Activated CD4-positive, alpha-beta T cell treated with anti-CD3 and anti-CD28 coated beads, Interleukin-2, amount 10 ng/mL, durations not matched to agents 24 days and 14 days (primary cell): ENCODE data around the gene CNTNAP2. TPM values are rescaled to one million over a fixed set of nuclear protein-coding genes. Genes with fewer than 3 reads are reported as not detected.
"Not testable (repeated sequence)": the region's sequence is repeated elsewhere in the genome, so short reads cannot be mapped to it uniquely, and the experiment has no call there.

ENCODE experiments used
- DNase-seq: peaks from one replicate; pipeline ENCODE4 v3.0.0; 2022
- H3K27ac Mint-ChIP-seq: one replicate; pipeline ENCODE4 v1.8.0; 2022; ENCODE audit warnings: mild to moderate bottlenecking, mixed read lengths
- H3K27me3 Mint-ChIP-seq: one replicate; pipeline ENCODE4 v1.8.0; 2022; ENCODE audit warnings: mixed read lengths
- H3K36me3 Mint-ChIP-seq: one replicate; pipeline ENCODE4 v1.8.0; 2022; ENCODE audit warnings: low read depth, mild to moderate bottlenecking, mixed read lengths
- H3K4me1 Mint-ChIP-seq: one replicate; pipeline ENCODE4 v1.8.0; 2021; ENCODE audit warnings: mixed read lengths
- H3K4me3 Mint-ChIP-seq: one replicate; pipeline ENCODE4 v1.8.0; 2022; ENCODE audit warnings: mild to moderate bottlenecking, moderate library complexity, mixed read lengths
- H3K9me3 Mint-ChIP-seq: one replicate; pipeline ENCODE4 v1.8.0; 2021; ENCODE audit warnings: mixed read lengths
- intact Hi-C: fragments of 100-400 bp; cut with micrococcal nuclease; formaldehyde crosslinking; loops from one replicate; pipeline ENCODE4 v1.15.1; 2023
- total RNA-seq: library from RNA; stranded (reverse); gene quantifications from 2 replicates; pipeline ENCODE4 v1.2.3, GENCODE V29; 2022

The CNTNAP2 gene
- total RNA-seq, 1 donor from 2014 or later: not detected

DNA sequence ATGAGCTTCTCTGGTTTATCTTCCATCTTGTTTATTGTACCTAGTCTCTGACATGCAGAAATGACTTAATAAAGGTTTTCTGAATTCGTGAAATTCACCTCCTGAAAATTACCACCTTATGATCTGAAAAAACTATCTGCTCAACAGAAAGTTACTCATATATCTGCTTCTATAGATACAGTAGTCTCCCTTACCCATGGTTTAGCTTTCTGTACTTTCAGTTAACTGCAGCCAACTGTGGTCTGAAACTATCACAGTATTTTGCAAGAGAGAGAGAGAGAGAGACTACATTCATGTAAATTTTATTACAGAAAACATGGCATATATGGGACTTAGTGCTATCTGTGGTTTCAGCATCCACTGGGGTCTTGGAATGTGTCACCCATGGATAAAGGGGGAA, 1564.9 kb downstream of the CNTNAP2 start:
- Mint-ChIP-seq H3K4me3 (no peak overlapping the region), H3K36me3 (no peaks in the 10 kb centered on the region), H3K27ac (no peak overlapping the region), H3K9me3 (no peaks in the 10 kb centered on the region), H3K4me1 (no peaks in the 10 kb centered on the region), H3K27me3 (no peaks in the 10 kb centered on the region)
- no peak for DNase-seq
- intact Hi-C loops: no loop called here

DNA sequence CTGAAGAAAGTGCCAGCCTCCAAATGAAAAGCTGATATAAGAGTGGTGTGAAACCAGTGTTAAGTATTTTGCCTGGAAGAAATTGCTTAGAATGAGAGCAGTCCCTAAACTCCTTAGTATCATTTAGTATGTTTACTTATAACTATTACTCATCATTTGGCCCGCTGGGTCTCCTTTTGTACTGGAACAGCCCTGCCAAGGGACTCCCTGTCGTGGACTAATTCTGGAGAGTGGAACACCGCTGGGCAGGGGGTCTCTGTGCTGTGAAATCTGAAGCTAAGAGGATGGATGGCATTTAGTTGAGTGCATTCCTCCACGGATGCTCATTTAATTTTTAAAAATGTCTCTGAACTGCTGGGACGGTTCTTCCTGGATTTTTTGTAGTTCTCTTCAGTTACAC, 1584.1 kb downstream of the CNTNAP2 start:
- Mint-ChIP-seq H3K4me1 (no peaks in the 10 kb centered on the region), H3K27me3 (no peaks in the 10 kb centered on the region), H3K27ac (no peak overlapping the region), H3K36me3 (no peaks in the 10 kb centered on the region), H3K4me3 (no peak overlapping the region), H3K9me3 (peaks cover 7% of the 10 kb centered on the region)
- no peak for DNase-seq
- intact Hi-C loops: no loop called here

DNA sequence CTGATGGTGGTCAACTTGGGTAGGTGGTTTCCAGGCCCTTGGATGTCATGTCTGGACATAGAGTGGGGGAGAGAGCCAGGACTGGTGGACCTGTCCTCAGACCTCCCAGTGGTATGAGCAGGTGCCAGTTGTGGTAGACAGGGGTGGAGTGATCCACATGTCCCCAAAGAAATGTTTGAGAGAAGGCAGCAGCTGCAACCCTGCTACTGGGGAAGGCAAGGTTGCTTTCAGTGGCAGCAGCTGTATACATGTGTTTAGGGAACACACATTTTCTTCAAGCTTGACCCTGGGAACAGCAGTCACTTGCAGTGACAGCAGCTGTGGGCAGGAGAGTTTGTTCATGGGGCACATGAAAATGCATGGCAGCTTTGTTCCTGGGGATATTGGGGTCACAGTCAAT, 1591.3 kb downstream of the CNTNAP2 start:
- no peaks in the 10 kb centered on the region for H3K36me3 Mint-ChIP-seq
- DNase-seq: no peak
- H3K4me1 Mint-ChIP-seq: no peaks in the 10 kb centered on the region
- peaks cover 22% of the 10 kb centered on the region for H3K9me3 Mint-ChIP-seq
- H3K27ac Mint-ChIP-seq: no peak overlapping the region
- H3K27me3 Mint-ChIP-seq: no peaks in the 10 kb centered on the region
- no peak overlapping the region for H3K4me3 Mint-ChIP-seq
- intact Hi-C loops: no loop called here

DNA sequence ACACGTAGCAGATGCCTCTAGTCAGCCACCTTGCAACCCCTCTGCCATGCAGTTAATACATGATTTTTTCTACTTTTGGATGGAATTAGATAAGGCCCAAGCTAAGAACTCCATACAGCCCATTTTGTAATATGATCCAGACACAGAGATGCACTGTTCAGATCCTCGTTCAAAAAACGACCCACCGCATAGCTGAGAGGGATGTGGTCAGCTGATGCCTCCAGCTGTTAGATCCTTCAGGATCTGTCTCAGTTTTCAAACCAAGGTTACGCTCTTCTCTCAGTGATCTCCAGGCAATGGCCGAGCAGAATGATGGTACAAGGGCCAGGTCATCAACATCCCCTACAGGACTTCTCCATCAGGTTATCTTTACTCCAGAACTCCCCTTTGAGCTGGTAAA, 1592.3 kb downstream of the CNTNAP2 start:
- no peaks in the 10 kb centered on the region for H3K27me3 Mint-ChIP-seq
- intact Hi-C loops: no loop called here
- H3K9me3 Mint-ChIP-seq: peaks cover 22% of the 10 kb centered on the region
- no peaks in the 10 kb centered on the region for H3K36me3 Mint-ChIP-seq
- H3K4me1 Mint-ChIP-seq: no peaks in the 10 kb centered on the region
- no peak for DNase-seq
- H3K4me3 Mint-ChIP-seq: no peak overlapping the region
- no peak overlapping the region for H3K27ac Mint-ChIP-seq

DNA sequence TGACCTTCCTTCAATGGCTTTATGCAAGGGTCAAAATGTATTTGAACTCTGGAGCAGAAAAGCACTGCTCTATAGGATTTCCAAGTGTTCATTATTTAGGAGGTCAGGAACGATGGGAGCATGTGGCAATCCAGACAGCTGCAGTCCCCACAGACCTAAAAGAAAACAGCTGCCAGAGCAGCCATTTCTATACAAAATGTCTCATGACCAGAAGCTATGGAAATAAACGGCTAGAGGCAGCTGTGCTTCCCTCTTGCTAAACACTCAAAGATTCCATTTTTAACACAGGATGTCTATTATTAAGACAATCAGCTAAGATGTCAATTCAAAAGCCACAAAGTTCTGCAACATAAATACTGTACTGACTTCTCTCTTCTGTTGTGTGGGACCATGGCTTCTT, 1594.8 kb downstream of the CNTNAP2 start:
- Mint-ChIP-seq H3K27ac (no peak overlapping the region), H3K4me1 (no peaks in the 10 kb centered on the region), H3K9me3 (peaks cover 14% of the 10 kb centered on the region), H3K4me3 (no peak overlapping the region), H3K36me3 (no peaks in the 10 kb centered on the region), H3K27me3 (no peaks in the 10 kb centered on the region)
- intact Hi-C loops: no loop called here
- DNase-seq: no peak

DNA sequence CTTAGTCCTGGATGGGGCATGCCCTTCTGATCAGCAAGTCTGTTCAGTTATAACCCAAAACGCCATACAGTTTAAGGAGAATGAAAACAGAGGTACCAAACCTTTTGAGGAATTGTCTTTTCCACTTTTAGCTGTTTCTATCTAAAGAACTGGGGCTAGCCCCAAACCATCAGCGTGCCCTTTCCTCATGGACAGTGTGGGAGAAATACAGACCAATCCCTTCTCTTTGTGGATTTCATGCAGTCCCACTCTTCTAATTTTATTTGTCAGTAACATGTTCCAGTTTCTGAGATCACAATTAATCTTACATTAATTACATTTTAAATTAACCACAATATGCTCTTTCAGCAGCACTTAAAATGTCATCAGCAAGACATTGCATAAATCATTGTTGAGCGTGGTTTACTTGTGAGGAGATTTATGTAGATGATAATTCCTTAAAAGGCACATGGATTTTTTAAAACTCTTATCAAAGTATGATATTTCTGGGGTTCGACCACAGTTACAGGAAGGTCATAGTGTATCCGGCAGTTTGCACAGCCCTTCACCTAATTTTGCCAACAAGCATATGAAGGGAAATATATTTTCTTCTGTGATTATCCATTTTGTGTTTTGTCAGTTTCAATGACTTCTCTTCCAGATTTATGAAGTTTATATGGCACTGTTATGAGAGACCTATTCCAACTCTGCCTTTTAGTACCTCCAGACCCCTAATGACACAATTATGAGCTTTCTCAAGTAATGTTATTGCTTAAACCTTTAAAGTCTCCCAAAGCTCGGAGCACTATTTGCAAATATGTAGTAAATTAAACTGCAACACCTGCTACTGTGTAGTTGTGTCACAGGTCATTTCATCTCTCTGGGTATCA, 1605.6 kb downstream of the CNTNAP2 start:
- Mint-ChIP-seq H3K9me3 (no peaks in the 10 kb centered on the region), H3K4me1 (no peaks in the 10 kb centered on the region), H3K27me3 (no peaks in the 10 kb centered on the region), H3K27ac (no peak overlapping the region), H3K36me3 (no peaks in the 10 kb centered on the region), H3K4me3 (no peak overlapping the region)
- intact Hi-C loops: no loop called here
- DNase-seq: no peak

DNA sequence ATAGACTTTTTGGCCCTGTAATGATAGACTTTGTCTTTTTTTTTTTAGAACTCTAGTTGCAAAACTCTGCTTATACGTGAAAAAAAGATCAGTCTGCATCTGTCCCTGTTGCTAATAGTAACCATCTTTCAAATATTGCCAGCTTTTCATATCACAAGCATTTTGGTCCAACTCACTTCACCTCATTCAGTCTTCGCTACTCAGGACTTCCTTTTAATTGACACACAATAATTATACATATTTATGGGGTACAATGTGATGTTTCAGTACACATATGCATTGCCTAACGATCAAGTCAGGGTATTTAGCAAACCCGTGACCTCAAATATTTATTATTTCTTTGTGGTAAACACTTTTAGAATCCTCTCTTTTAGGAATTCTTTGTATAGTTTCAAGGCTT, 1606.9 kb downstream of the CNTNAP2 start:
- intact Hi-C loops: no loop called here

DNA sequence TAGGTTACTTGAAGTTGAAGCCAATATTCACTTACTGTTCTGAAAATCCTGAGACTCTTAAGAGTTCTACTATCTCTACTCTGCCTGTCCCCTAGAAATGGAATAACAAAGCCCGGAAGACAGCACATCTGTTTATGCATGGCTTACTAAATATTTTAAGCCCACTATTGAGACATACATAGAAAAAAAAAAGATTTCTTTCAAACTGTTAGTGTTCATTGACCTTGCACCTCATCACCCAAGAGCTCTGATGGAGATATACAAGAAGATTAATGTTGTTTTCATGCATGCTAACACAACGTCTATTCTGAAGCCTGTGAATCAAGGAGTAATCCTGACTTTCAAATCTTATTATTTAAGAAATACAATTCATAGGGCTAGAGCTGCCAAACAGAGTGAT, 1614.7 kb downstream of the CNTNAP2 start:
- Mint-ChIP-seq H3K36me3 (no peaks in the 10 kb centered on the region), H3K27ac (no peak overlapping the region), H3K9me3 (peaks cover 18% of the 10 kb centered on the region), H3K4me3 (no peak overlapping the region), H3K4me1 (no peaks in the 10 kb centered on the region), H3K27me3 (no peaks in the 10 kb centered on the region)
- DNase-seq: no peak
- intact Hi-C loops: no loop called here

More for the DNA sequence above, 1606.9 kb downstream of the CNTNAP2 start:
- Mint-ChIP-seq H3K4me3 (no peak overlapping the region), H3K9me3 (peaks cover 9% of the 10 kb centered on the region), H3K36me3 (no peaks in the 10 kb centered on the region), H3K27me3 (no peaks in the 10 kb centered on the region), H3K4me1 (no peaks in the 10 kb centered on the region), H3K27ac (no peak overlapping the region)
- no peak for DNase-seq

DNA sequence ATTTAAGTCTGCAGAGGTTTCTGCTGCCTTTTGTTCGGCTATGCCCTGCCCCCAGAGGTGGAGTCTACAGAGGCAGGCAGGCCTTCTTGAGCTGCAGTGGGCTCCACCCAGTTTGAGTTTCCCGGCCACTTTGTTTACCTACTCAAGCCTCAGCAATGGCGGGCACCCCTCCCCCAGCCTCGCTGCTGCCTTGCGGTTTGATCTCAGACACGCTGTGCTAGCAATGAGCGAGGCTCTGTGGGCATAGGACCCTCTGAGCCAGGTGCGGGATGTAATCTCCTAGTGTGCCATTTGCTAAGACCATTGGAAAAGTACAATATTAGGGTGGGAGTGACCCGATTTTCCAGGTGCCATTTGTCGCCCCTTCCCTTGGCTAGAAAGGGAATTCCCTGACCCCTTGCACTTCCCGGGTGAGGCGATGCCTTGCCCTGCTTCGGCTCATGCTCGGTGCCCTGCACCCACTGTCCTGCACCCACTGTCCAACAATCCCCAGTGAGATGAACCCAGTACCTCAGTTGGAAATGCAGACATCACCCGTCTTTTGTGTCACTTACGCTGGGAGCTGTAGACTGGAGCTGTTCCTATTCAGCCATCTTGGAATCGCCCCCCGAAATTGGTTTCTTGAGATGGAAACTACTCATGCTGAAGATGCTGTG, 1621.1 kb downstream of the CNTNAP2 start:
- H3K27ac Mint-ChIP-seq, H3K4me3 Mint-ChIP-seq, H3K9me3 Mint-ChIP-seq, H3K36me3 Mint-ChIP-seq, DNase-seq, H3K27me3 Mint-ChIP-seq, intact Hi-C loops, H3K4me1 Mint-ChIP-seq: not testable (repeated sequence)

DNA sequence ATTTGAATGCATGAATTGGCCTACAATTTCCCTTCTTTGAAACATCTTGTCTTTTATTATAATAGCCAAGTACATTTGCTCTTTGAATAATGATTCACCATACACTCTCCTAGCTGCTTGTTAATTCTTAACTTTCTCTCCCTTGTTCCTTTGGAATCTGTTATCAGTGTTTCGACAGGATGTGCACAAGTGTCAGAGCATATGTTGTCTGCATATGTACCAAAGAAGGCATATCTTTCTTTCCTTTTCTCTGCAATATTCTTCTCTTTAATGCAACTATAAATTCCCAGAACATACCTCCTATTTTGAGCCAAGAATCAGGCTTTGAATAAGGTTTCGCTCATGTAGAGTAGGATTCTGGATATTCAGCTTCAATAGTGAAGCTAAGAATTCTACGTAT, 1625.7 kb downstream of the CNTNAP2 start:
- H3K4me3 Mint-ChIP-seq: no peak overlapping the region
- intact Hi-C loops: no loop called here
- no peaks in the 10 kb centered on the region for H3K4me1 Mint-ChIP-seq
- H3K27me3 Mint-ChIP-seq: no peaks in the 10 kb centered on the region
- H3K9me3 Mint-ChIP-seq: no peaks in the 10 kb centered on the region
- DNase-seq: no peak
- H3K36me3 Mint-ChIP-seq: no peaks in the 10 kb centered on the region
- no peak overlapping the region for H3K27ac Mint-ChIP-seq

DNA sequence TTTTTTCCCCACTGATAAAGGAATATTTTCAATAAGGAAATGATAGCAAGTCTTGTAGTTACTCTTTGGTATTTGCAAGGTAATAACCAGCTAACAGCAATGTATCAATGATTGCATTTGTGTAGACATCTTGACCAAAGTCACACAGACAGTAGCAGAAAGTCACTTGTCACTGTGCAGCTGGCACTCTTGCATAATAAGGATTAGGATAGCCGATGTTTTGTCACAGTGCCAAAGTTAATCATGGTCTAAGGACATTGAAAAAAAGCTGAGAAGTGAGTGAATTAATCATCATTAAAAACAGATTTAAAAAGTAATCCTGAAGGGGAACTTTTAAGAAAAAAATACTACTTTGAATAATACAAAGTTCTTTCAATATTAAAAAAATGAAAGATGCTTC, 1639.7 kb downstream of the CNTNAP2 start:
- no peak overlapping the region for H3K27ac Mint-ChIP-seq
- no peaks in the 10 kb centered on the region for H3K9me3 Mint-ChIP-seq
- intact Hi-C loops: no loop called here
- no peak for DNase-seq
- H3K27me3 Mint-ChIP-seq: no peaks in the 10 kb centered on the region
- no peak overlapping the region for H3K4me3 Mint-ChIP-seq
- no peaks in the 10 kb centered on the region for H3K4me1 Mint-ChIP-seq
- no peaks in the 10 kb centered on the region for H3K36me3 Mint-ChIP-seq

DNA sequence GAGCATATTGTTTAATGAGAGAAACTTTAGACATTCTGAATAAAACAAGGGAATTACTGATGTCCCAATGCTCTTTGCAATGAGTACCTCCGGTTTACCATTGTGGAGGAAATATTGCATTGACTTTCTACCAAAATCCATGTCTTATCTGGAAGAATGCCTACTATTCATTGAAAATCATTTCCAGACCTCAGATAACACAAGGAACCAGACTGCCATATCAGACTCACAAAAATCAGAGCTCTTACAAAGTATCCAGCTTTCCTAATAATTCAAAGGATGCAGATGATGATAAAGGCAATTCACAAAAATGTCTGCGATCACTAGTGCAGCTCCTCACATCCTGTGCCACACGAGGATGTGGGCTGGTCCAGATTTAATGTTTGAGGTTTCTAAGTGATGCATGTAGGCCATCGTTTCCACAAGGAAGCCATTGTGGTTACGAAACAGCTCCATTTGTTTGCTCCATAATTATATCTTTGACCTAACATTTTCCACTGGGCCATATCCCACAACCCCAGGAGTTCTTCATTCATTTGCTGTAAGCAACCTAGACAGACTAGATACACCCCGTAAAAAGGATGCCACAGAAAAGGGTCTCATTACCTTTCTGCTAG, 1642.8 kb downstream of the CNTNAP2 start:
- no peak for DNase-seq
- intact Hi-C loops: no loop called here
- Mint-ChIP-seq H3K36me3 (no peaks in the 10 kb centered on the region), H3K27ac (no peak overlapping the region), H3K4me3 (no peak overlapping the region), H3K9me3 (no peaks in the 10 kb centered on the region), H3K27me3 (no peaks in the 10 kb centered on the region), H3K4me1 (no peaks in the 10 kb centered on the region)

DNA sequence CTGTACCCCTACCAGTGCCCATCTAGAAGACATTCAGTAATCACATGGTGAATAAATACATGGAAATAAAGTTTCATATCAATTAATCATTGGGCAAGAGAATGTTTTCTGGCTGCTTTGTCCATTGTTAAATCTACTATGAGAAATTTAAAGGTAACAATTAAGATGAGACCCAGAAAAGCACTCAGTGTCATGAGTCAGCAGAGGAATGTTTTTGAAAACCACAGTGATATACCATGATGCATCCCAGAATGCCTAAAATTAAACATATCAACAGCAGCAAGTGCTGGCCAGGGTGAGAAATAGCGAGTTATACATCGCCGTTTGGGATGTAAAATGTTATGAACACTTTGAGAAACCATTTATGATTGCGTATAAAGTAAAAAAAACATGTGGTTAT, 1648.7 kb downstream of the CNTNAP2 start:
- Mint-ChIP-seq H3K36me3 (no peaks in the 10 kb centered on the region), H3K4me1 (no peaks in the 10 kb centered on the region), H3K27ac (no peak overlapping the region), H3K9me3 (no peaks in the 10 kb centered on the region), H3K27me3 (no peaks in the 10 kb centered on the region), H3K4me3 (no peak overlapping the region)
- no peak for DNase-seq
- intact Hi-C loops: no loop called here

DNA sequence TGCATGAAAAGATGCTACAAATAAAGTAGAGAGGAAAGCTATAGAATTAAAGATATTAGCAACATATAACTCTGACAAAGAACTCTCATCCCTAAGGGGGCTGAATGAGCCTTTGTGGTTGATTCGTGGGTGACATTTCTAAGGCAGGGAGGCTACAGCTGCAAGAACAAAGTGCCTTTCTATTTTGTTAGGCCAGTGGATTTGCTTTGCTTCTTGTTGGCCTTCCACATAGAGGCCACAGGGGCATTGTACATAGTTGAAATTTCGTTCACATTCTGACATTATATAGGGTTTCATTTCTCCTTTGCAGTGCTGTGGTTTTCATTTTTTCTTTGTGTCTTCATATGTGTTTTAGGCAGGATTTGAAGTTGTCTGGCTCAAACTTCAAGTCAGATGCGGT, 1654.7 kb downstream of the CNTNAP2 start:
- no peaks in the 10 kb centered on the region for H3K36me3 Mint-ChIP-seq
- H3K4me3 Mint-ChIP-seq: no peak overlapping the region
- intact Hi-C loops: no loop called here
- no peaks in the 10 kb centered on the region for H3K9me3 Mint-ChIP-seq
- no peaks in the 10 kb centered on the region for H3K4me1 Mint-ChIP-seq
- no peak for DNase-seq
- no peak overlapping the region for H3K27ac Mint-ChIP-seq
- no peaks in the 10 kb centered on the region for H3K27me3 Mint-ChIP-seq
